GM23338 (cell line): Measurements from ENCODE around the gene SLC35D2. TPM values are rescaled to one million over a fixed set of nuclear protein-coding genes. Genes with fewer than 3 reads are reported as not detected.

Experiments used
- ATAC-seq: fragments of 200-7000 bp; cut with Tn5 transposase; 3 replicates; pipeline ENCODE4 v1.9.1; 2020
- DNase-seq: peaks from one replicate; pipeline ENCODE4 v3.0.0-alpha.2; 2015; ENCODE audit warnings: low spot score
- H2AFZ ChIP-seq: fragments of 200-600 bp; sonication (generic); 2 replicates; pipeline ENCODE4 v1.8.0; 2016; ENCODE audit warnings: antibody characterized with exemption, mild to moderate bottlenecking, moderate library complexity
- H3F3A ChIP-seq: fragments of 200-600 bp; sonication (generic); replicated peaks from 2 replicates; pipeline ENCODE4 v1.8.0; 2017; ENCODE audit warnings: antibody characterized with exemption, mixed run types, low read depth
- H3K27ac ChIP-seq: fragments of 200-600 bp; sonication (generic); 2 replicates; pipeline ENCODE4 v1.6.1; 2016; ENCODE audit warnings: low read depth
- H3K27me3 ChIP-seq: fragments of 200-600 bp; sonication (generic); 2 replicates; pipeline ENCODE4 v1.8.0; 2016; ENCODE audit warnings: mild to moderate bottlenecking, mixed run types, moderate library complexity; ENCODE audit not compliant: insufficient read depth
- H3K36me3 ChIP-seq: fragments of 200-600 bp; sonication (generic); 2 replicates; pipeline ENCODE4 v1.8.0; 2016; ENCODE audit warnings: mild to moderate bottlenecking; ENCODE audit not compliant: insufficient read depth
- H3K4me1 ChIP-seq: fragments of 200-600 bp; sonication (generic); 2 replicates; pipeline ENCODE4 v1.8.0; 2016; ENCODE audit warnings: mild to moderate bottlenecking, moderate library complexity; ENCODE audit not compliant: insufficient read depth
- H3K4me2 ChIP-seq: fragments of 200-600 bp; sonication (generic); 2 replicates; pipeline ENCODE4 v1.7.1; 2017; ENCODE audit warnings: mixed run types
- H3K4me3 ChIP-seq: fragments of 200-600 bp; sonication (generic); 2 replicates; pipeline ENCODE4 v1.6.1; 2016; ENCODE audit warnings: mixed run types
- H3K79me2 ChIP-seq: fragments of 200-600 bp; sonication (generic); replicated peaks from 2 replicates; pipeline ENCODE4 v1.8.0; 2017; ENCODE audit warnings: mild to moderate bottlenecking; ENCODE audit not compliant: insufficient read depth
- H3K9me2 ChIP-seq: fragments of 200-600 bp; sonication (generic); 2 replicates; pipeline ENCODE4 v1.8.0; 2017; ENCODE audit not compliant: insufficient read depth
- H4K20me1 ChIP-seq: fragments of 200-600 bp; sonication (generic); replicated peaks from 2 replicates; pipeline ENCODE4 v1.8.0; 2017; ENCODE audit warnings: mild to moderate bottlenecking; ENCODE audit not compliant: insufficient read depth
- H3K27ac Mint-ChIP-seq: 2 replicates; pipeline ENCODE4 v1.8.0; 2020; ENCODE audit warnings: inconsistent platforms, mild to moderate bottlenecking, moderate library complexity, mixed read lengths
- H3K27me3 Mint-ChIP-seq: 3 replicates; pipeline ENCODE4 v1.8.0; 2022; ENCODE audit warnings: low read depth, mild to moderate bottlenecking, moderate library complexity, mixed read lengths, inconsistent platforms; ENCODE audit not compliant: insufficient read depth, poor library complexity
- H3K36me3 Mint-ChIP-seq: 3 replicates; pipeline ENCODE4 v1.8.0; 2021; ENCODE audit warnings: low read depth, mild to moderate bottlenecking, inconsistent platforms, moderate library complexity, mixed read lengths
- H3K4me1 Mint-ChIP-seq: 3 replicates; pipeline ENCODE4 v1.8.0; 2020; ENCODE audit warnings: mild to moderate bottlenecking, inconsistent platforms, mixed read lengths
- H3K4me3 Mint-ChIP-seq: 3 replicates; pipeline ENCODE4 v1.8.0; 2021; ENCODE audit warnings: moderate library complexity, mild to moderate bottlenecking, inconsistent platforms, mixed read lengths
- H3K9me3 Mint-ChIP-seq: 3 replicates; pipeline ENCODE4 v1.8.0; 2020; ENCODE audit warnings: moderate library complexity, mild to moderate bottlenecking, inconsistent platforms, mixed read lengths
- CREB1 ChIP-seq: fragments of 250-450 bp; sonication (Bioruptor Pico); IDR thresholded peaks from 2 replicates; pipeline ENCODE4 v1.5.0; 2020; ENCODE audit warnings: low read depth, mild to moderate bottlenecking, moderate library complexity
- EZH2 ChIP-seq: fragments of 200-600 bp; sonication (generic); IDR thresholded peaks from one replicate; pipeline ENCODE4 v1.8.0; 2017; ENCODE audit warnings: antibody characterized with exemption, mild to moderate bottlenecking, low read depth; ENCODE audit not compliant: unreplicated experiment
- EZH2phosphoT487 ChIP-seq: fragments of 200-600 bp; sonication (generic); IDR thresholded peaks from one replicate; pipeline ENCODE4 v1.8.1; 2018; ENCODE audit warnings: antibody characterized with exemption; ENCODE audit not compliant: unreplicated experiment
- JUNB ChIP-seq: IDR thresholded peaks from one replicate; pipeline ENCODE4 v1.6.1; 2016; ENCODE audit warnings: antibody characterized with exemption; ENCODE audit not compliant: unreplicated experiment
- NANOG ChIP-seq: IDR thresholded peaks from 2 replicates; pipeline ENCODE4 v1.6.1; 2016; ENCODE audit warnings: antibody characterized with exemption, borderline replicate concordance
- POLR2AphosphoS5 ChIP-seq: IDR thresholded peaks from 2 replicates; pipeline ENCODE4 v1.6.1; 2016; ENCODE audit warnings: antibody characterized with exemption, low read depth
- STAT1 ChIP-seq: IDR thresholded peaks from one replicate; pipeline ENCODE4 v1.6.1; 2016; ENCODE audit warnings: antibody characterized with exemption; ENCODE audit not compliant: unreplicated experiment
- ZNF114 ChIP-seq: fragments of 250-450 bp; sonication (Bioruptor Pico); IDR thresholded peaks from 2 replicates; pipeline ENCODE4 v1.5.0; 2020; ENCODE audit warnings: mild to moderate bottlenecking, moderate library complexity
- ZNF331 ChIP-seq: fragments of 250-450 bp; sonication (Bioruptor Pico); IDR thresholded peaks from 2 replicates; pipeline ENCODE4 v1.5.0; 2020; ENCODE audit warnings: low read depth, mild to moderate bottlenecking, moderate library complexity
- polyA plus RNA-seq: library from polyadenylated mRNA; unstranded; fragments of >200 nt; fragmentation: Nextera tagmentation; extraction: Ambion mirVana; gene quantifications from 2 replicates; pipeline ENCODE4 v1.2.1, GENCODE V29; 2016
- total RNA-seq: library from RNA; depleted of rRNA; stranded (reverse); fragments of >200 nt; shearing (Covaris generic); gene quantifications from 2 replicates; pipeline ENCODE4 v1.2.3, GENCODE V29; 2014
- TF ChIP-seq, protein P1 (sequence below), 2 experiments: fragments of 200-600 bp in 1 of 2; sonication (generic) in 1 of 2; conservative IDR thresholded peaks; 2 replicates each; pipeline versions ENCODE4 v1.5.1 to v1.6.1; 2016 to 2017; ENCODE audit warnings: antibody characterized with exemption in 2 of 2, low read depth in 2 of 2, mild to moderate bottlenecking in 2 of 2, moderate library complexity in 1 of 2
- TF ChIP-seq, protein P2 (sequence below): IDR thresholded peaks from one replicate; pipeline ENCODE4 v1.6.1; 2018; ENCODE audit warnings: antibody characterized with exemption; ENCODE audit not compliant: unreplicated experiment
- TF ChIP-seq, protein P3 (sequence below): IDR thresholded peaks from 2 replicates; pipeline ENCODE4 v1.6.1; 2016; ENCODE audit warnings: antibody characterized with exemption
- TF ChIP-seq, protein P4 (sequence below): fragments of 250-450 bp; sonication (Bioruptor Pico); IDR thresholded peaks from 2 replicates; pipeline ENCODE4 v1.5.0; 2020; ENCODE audit warnings: mild to moderate bottlenecking, moderate library complexity

SLC35D2 gene
- total and polyA plus RNA-seq, 2 experiments from 2014 or later = 8.2 to 14.4 TPM

DNA sequence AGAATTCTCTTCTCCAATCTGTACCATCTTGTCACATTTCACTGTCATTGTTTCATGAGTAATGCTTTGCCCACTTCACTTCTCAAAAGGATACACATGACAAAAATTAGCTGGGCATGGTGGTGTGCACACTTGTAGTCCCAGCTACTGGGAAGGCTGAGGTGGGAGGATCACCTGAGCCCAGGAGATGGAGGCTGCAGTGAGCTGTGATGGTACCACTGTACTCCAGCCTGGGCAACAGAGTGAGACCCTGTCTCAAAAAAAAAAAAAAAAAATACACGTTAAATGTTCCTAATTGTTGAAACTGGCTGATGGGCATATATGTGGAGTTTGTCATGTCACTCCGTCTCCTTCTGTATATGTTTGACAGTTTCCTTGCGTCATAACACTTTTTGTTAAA, 45.2 kb downstream of the SLC35D2 start (continued):
- TF ChIP-seq, protein P1, sequence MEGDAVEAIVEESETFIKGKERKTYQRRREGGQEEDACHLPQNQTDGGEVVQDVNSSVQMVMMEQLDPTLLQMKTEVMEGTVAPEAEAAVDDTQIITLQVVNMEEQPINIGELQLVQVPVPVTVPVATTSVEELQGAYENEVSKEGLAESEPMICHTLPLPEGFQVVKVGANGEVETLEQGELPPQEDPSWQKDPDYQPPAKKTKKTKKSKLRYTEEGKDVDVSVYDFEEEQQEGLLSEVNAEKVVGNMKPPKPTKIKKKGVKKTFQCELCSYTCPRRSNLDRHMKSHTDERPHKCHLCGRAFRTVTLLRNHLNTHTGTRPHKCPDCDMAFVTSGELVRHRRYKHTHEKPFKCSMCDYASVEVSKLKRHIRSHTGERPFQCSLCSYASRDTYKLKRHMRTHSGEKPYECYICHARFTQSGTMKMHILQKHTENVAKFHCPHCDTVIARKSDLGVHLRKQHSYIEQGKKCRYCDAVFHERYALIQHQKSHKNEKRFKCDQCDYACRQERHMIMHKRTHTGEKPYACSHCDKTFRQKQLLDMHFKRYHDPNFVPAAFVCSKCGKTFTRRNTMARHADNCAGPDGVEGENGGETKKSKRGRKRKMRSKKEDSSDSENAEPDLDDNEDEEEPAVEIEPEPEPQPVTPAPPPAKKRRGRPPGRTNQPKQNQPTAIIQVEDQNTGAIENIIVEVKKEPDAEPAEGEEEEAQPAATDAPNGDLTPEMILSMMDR (conservative IDR thresholded peaks at IDR 0.05; ENCODE audit: low read depth in 2 of 2) = no peak
- TF ChIP-seq, protein P2, sequence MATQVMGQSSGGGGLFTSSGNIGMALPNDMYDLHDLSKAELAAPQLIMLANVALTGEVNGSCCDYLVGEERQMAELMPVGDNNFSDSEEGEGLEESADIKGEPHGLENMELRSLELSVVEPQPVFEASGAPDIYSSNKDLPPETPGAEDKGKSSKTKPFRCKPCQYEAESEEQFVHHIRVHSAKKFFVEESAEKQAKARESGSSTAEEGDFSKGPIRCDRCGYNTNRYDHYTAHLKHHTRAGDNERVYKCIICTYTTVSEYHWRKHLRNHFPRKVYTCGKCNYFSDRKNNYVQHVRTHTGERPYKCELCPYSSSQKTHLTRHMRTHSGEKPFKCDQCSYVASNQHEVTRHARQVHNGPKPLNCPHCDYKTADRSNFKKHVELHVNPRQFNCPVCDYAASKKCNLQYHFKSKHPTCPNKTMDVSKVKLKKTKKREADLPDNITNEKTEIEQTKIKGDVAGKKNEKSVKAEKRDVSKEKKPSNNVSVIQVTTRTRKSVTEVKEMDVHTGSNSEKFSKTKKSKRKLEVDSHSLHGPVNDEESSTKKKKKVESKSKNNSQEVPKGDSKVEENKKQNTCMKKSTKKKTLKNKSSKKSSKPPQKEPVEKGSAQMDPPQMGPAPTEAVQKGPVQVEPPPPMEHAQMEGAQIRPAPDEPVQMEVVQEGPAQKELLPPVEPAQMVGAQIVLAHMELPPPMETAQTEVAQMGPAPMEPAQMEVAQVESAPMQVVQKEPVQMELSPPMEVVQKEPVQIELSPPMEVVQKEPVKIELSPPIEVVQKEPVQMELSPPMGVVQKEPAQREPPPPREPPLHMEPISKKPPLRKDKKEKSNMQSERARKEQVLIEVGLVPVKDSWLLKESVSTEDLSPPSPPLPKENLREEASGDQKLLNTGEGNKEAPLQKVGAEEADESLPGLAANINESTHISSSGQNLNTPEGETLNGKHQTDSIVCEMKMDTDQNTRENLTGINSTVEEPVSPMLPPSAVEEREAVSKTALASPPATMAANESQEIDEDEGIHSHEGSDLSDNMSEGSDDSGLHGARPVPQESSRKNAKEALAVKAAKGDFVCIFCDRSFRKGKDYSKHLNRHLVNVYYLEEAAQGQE = no peak
- TF ChIP-seq STAT1 (no peak), NANOG (no peak), EZH2 (no peak), ZNF331 (CRISPR knock-in tag) (no peak), CREB1 (CRISPR knock-in tag) (no peak), JUNB (no peak), POLR2AphosphoS5 (no peak)

DNA sequence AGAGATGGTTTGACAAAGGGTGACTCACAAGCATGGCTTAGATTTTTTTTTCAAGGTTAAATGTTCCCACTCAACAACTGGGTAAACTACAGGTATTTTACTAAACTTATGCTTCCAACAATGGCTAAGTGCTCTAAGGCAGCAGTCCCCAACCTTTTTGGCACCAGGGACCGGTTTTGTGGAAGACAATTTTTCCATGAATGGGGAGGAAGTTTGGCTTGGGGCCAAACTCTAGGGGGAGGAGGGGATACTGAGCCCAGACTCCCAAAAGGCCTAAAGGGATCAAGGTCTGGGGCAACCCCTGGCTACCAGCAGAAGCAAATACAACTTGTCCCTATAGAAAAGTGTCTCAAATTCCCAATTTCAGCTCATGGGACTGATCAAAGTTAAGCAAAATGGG, 49.6 kb downstream of the SLC35D2 start:
- no peaks in the 10 kb centered on the region for H3F3A ChIP-seq
- no peak overlapping the region for H3K27ac ChIP-seq
- Mint-ChIP-seq H3K9me3 (no peaks in the 10 kb centered on the region), H3K27me3 (peaks cover 3% of the 10 kb centered on the region), H3K27ac (no peak overlapping the region), H3K4me1 (peaks cover 10% of the 10 kb centered on the region), H3K36me3 (peaks cover 5% of the 10 kb centered on the region; the same call in 1 of the 3 replicates), H3K4me3 (no peak overlapping the region)
- DNase-seq = no peak
- H4K20me1 ChIP-seq = no peaks in the 10 kb centered on the region
- H3K4me2 ChIP-seq = no peak overlapping the region
- no peak overlapping the region for H2AFZ ChIP-seq
- H3K36me3 ChIP-seq = no peaks in the 10 kb centered on the region
- peaks cover 9% of the 10 kb centered on the region; the same call in 1 of the 2 replicates for H3K4me1 ChIP-seq
- H3K9me2 ChIP-seq = no peaks in the 10 kb centered on the region
- ATAC-seq = no peak
- H3K79me2 ChIP-seq = no peaks in the 10 kb centered on the region
- no peaks in the 10 kb centered on the region for H3K27me3 ChIP-seq
- H3K4me3 ChIP-seq = no peak overlapping the region
- TF ChIP-seq, protein P3, sequence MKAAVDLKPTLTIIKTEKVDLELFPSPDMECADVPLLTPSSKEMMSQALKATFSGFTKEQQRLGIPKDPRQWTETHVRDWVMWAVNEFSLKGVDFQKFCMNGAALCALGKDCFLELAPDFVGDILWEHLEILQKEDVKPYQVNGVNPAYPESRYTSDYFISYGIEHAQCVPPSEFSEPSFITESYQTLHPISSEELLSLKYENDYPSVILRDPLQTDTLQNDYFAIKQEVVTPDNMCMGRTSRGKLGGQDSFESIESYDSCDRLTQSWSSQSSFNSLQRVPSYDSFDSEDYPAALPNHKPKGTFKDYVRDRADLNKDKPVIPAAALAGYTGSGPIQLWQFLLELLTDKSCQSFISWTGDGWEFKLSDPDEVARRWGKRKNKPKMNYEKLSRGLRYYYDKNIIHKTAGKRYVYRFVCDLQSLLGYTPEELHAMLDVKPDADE = no peak
- no peak for TF ChIP-seq CREB1 (CRISPR knock-in tag)
- TF ChIP-seq, protein P4, sequence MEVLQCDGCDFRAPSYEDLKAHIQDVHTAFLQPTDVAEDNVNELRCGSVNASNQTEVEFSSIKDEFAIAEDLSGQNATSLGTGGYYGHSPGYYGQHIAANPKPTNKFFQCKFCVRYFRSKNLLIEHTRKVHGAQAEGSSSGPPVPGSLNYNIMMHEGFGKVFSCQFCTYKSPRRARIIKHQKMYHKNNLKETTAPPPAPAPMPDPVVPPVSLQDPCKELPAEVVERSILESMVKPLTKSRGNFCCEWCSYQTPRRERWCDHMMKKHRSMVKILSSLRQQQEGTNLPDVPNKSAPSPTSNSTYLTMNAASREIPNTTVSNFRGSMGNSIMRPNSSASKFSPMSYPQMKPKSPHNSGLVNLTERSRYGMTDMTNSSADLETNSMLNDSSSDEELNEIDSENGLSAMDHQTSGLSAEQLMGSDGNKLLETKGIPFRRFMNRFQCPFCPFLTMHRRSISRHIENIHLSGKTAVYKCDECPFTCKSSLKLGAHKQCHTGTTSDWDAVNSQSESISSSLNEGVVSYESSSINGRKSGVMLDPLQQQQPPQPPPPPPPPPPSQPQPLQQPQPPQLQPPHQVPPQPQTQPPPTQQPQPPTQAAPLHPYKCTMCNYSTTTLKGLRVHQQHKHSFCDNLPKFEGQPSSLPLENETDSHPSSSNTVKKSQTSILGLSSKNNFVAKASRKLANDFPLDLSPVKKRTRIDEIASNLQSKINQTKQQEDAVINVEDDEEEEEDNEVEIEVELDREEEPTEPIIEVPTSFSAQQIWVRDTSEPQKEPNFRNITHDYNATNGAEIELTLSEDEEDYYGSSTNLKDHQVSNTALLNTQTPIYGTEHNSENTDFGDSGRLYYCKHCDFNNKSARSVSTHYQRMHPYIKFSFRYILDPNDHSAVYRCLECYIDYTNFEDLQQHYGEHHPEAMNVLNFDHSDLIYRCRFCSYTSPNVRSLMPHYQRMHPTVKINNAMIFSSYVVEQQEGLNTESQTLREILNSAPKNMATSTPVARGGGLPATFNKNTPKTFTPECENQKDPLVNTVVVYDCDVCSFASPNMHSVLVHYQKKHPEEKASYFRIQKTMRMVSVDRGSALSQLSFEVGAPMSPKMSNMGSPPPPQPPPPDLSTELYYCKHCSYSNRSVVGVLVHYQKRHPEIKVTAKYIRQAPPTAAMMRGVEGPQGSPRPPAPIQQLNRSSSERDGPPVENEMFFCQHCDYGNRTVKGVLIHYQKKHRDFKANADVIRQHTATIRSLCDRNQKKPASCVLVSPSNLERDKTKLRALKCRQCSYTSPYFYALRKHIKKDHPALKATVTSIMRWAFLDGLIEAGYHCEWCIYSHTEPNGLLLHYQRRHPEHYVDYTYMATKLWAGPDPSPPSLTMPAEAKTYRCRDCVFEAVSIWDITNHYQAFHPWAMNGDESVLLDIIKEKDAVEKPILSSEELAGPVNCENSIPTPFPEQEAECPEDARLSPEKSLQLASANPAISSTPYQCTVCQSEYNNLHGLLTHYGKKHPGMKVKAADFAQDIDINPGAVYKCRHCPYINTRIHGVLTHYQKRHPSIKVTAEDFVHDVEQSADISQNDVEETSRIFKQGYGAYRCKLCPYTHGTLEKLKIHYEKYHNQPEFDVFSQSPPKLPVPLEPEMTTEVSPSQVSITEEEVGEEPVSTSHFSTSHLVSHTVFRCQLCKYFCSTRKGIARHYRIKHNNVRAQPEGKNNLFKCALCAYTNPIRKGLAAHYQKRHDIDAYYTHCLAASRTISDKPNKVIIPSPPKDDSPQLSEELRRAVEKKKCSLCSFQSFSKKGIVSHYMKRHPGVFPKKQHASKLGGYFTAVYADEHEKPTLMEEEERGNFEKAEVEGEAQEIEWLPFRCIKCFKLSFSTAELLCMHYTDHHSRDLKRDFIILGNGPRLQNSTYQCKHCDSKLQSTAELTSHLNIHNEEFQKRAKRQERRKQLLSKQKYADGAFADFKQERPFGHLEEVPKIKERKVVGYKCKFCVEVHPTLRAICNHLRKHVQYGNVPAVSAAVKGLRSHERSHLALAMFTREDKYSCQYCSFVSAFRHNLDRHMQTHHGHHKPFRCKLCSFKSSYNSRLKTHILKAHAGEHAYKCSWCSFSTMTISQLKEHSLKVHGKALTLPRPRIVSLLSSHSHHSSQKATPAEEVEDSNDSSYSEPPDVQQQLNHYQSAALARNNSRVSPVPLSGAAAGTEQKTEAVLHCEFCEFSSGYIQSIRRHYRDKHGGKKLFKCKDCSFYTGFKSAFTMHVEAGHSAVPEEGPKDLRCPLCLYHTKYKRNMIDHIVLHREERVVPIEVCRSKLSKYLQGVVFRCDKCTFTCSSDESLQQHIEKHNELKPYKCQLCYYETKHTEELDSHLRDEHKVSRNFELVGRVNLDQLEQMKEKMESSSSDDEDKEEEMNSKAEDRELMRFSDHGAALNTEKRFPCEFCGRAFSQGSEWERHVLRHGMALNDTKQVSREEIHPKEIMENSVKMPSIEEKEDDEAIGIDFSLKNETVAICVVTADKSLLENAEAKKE (CRISPR knock-in tag) = no peak
- no peak for TF ChIP-seq EZH2phosphoT487
- no peak for TF ChIP-seq ZNF114 (CRISPR knock-in tag)
- TF ChIP-seq STAT1 = no peak
- no peak for TF ChIP-seq ZNF331 (CRISPR knock-in tag)
